Activated T-cell treated with anti-CD3 and anti-CD28 coated beads, Interleukin-2, amount 50 U/mL, for 4 hours (primary cell): Measurements from ENCODE around the gene SELENOI. TPM values are rescaled to one million over a fixed set of nuclear protein-coding genes. Genes with fewer than 3 reads are reported as not detected.
"Not testable (repeated sequence)": the region's sequence is repeated elsewhere in the genome, so short reads cannot be mapped to it uniquely, and the experiment has no call there.

Source experiments
- ATAC-seq, 2 donors: fragments of 200-7000 bp; cut with Tn5 transposase; one replicate each; pipeline ENCODE4 v1.10.0; 2021
- DNase-seq: peaks from one replicate; pipeline ENCODE4 v3.0.0-alpha.2; 2020
- H3K27me3 Mint-ChIP-seq: one replicate; pipeline ENCODE4 v1.8.0; 2021; ENCODE audit warnings: low read depth, mixed read lengths
- H3K36me3 Mint-ChIP-seq: one replicate; pipeline ENCODE4 v1.8.0; 2022; ENCODE audit warnings: mixed read lengths; ENCODE audit not compliant: insufficient read depth
- H3K4me1 Mint-ChIP-seq: one replicate; pipeline ENCODE4 v1.8.0; 2021; ENCODE audit warnings: low read depth, mixed read lengths
- H3K4me3 Mint-ChIP-seq: one replicate; pipeline ENCODE4 v1.8.0; 2021; ENCODE audit warnings: mild to moderate bottlenecking, moderate library complexity, mixed read lengths
- H3K9me3 Mint-ChIP-seq: one replicate; pipeline ENCODE4 v1.8.0; 2021; ENCODE audit warnings: mixed read lengths
- total RNA-seq, 3 donors: library from RNA; stranded (reverse); gene quantifications; one replicate each; pipeline ENCODE4 v1.2.1, GENCODE V29; 2021

SELENOI gene
- total RNA-seq, 3 donors from 2014 or later: 73.5 to 76.2 (median 76.0) TPM

DNA sequence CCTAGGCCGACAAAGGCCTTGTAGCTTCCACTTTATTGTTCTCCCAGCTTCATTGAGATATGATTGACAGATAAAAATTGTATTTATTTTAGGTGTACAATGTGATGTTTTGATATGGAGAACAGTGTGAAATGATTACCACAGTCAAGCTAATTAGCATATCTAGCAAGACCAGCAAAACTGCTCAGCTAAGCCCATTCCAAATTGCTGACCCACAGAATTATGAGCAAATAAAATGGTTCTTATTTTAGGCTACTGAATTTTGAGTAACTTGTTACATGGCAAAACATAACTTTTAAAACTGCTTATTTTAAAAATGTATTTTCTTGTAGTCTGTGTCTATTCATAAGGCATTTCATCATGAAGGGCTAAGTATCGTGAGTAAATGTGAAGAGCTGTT lies 8.6 kb upstream of the SELENOI start:
- Mint-ChIP-seq H3K9me3 (no peaks in the 10 kb centered on the region), H3K27me3 (no peaks in the 10 kb centered on the region), H3K4me3 (no peak overlapping the region), H3K36me3 (no peaks in the 10 kb centered on the region), H3K4me1 (peaks cover 5% of the 10 kb centered on the region)
- ATAC-seq (no peak), DNase-seq (no peak)

DNA sequence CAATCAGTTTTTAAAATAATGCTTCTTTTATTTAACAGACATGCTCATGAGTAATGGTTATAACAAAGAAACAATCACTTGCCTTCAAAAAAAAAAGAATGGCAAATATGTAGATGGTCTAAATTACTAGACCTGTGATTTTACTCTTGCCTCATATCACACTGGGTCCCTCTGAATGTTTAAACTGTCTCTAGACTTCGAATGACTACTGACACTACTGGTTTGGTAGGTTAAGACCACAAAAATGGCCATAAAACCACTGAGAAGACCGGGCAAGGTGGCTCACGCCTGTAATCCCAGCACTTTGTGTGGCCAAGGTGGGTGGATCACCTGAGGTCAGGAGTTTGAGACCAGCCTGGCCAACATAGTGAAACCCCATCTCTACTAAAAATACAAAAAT lies 5.1 kb upstream of the SELENOI start:
- Mint-ChIP-seq H3K36me3 (no peaks in the 10 kb centered on the region), H3K4me3 (no peak overlapping the region), H3K4me1 (peaks cover 9% of the 10 kb centered on the region), H3K9me3 (no peaks in the 10 kb centered on the region), H3K27me3 (no peaks in the 10 kb centered on the region)
- no peak for DNase-seq
- ATAC-seq: no peak

DNA sequence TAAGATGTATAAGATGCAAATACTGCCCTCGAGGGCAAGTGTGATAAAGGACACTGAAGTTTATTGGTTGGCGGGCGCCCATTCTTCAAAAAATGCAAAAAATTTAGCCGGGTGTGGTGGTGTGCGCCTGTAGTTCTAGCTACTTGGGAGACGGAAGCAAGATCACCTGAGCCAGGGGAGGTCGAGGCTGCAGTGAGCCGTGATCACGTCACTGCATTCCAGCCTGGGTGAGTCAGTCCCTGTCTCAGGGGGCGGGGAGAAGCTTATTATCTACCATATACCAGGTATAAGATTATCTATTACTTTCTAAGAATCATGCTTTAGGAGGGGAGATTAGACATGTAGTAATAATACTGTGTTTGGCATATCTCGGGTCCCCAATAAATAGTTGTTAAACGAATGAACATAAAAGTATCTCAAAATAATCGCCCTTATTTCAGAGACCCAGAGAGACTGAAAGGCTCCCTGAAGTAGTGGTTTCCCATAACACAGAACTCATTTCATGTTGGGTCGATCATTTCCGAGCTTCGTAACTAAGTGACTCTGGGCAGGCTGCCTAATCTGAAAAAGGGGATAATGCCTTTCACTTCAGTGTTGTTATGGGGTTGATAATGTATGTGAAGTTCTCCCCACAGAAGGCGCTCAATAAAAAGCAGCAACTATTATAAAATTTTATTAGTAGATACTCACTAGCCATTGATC lies 1.2 kb upstream of the SELENOI start:
- H3K9me3 Mint-ChIP-seq: no peaks in the 10 kb centered on the region
- peaks cover 3% of the 10 kb centered on the region for H3K36me3 Mint-ChIP-seq
- H3K4me1 Mint-ChIP-seq: peaks cover 26% of the 10 kb centered on the region
- DNase-seq (peak; percentile 32), ATAC-seq (no peak)
- no peaks in the 10 kb centered on the region for H3K27me3 Mint-ChIP-seq
- peak overlapping the region; percentile 98 for H3K4me3 Mint-ChIP-seq

DNA sequence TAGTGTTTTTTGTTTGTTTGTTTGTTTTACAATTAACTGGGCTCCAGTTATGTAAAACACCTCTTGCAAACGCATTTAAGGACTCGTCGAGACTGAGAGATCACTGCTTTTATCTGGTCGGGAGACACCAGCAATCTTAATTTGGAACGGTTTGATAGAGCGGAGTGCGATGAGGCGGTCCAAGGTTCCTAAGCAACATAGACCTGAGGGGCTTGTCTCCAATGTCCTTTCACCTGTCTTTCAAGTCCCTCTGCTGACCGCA lies 729 bp upstream of the SELENOI start:
- H3K4me3 Mint-ChIP-seq: peak overlapping the region; percentile 98
- H3K36me3 Mint-ChIP-seq: peaks cover 3% of the 10 kb centered on the region
- H3K27me3 Mint-ChIP-seq: no peaks in the 10 kb centered on the region
- peaks cover 26% of the 10 kb centered on the region for H3K4me1 Mint-ChIP-seq
- ATAC-seq (no peak), DNase-seq (no peak)
- no peaks in the 10 kb centered on the region for H3K9me3 Mint-ChIP-seq

DNA sequence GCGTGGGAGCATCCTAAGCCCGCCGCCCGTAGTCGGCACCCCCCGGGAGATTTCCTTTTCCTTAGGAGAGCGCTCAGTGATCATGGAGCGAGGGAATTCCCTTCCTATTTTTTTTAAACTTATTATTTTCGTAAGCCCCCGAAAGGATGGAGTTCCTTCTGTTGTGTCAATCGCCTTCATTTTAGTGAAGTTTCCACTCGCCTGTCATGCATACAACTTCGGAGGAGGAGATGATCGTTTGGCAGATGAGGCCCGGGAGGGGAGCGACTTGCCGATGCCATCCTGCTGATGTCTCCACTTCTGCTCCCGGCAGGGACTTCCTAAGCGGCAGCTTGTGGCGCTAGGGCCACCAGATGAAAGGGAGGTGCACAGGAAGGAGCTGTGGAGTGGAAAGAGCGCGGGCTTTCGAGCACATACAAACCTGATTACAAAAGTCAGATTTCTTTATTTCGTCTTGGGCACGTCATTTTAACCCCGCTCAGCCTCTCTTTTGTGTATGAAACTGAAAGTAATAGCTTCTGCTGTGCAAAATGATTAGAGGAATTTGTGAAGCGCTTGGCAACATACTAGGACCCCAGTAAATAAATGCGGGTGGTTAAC lies 611 bp downstream of the SELENOI start, which contains the start of gene ADGRF3:
TSS of gene ADGRF3 (minus strand) at position 336 of the 600 bp plus-strand sequence. CDS start 555 bp downstream, outside the sequence.
- H3K9me3 Mint-ChIP-seq: no peaks in the 10 kb centered on the region
- peaks cover 31% of the 10 kb centered on the region for H3K4me1 Mint-ChIP-seq
- H3K27me3 Mint-ChIP-seq: no peaks in the 10 kb centered on the region
- peak; percentile 49 for DNase-seq
- H3K36me3 Mint-ChIP-seq: peaks cover 10% of the 10 kb centered on the region
- ATAC-seq: peak; percentile 6 to 20
- peak within 1 kb of the TSS; percentile 98 for H3K4me3 Mint-ChIP-seq

DNA sequence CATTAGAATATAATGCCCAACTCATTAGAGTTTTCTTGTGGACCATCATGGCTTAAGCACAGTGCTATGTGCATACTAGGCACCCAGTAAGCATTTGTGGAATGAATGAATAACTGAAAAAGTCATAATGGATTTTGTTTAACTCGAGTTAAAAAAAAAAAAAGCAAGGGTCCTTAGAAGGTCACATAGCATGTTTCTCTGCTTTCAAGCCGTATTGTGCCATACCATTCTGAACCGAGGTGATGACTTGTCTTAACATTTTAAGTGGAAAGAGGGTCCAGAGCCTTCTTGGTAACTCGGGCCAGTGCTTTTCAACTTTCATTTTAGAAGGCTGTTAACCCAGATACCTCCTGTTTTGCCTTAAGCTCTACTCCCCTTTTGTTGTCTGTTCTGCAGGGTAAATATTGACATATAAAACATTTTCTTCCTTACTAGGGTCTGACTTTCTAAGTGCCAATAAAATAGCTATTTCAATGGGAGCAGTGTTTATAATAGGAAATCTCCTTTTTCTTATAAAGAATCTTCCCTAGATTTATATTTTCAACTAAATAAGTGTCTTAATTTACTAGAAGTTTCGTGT lies 1.4 kb downstream of the SELENOI start:
- no peak for DNase-seq
- Mint-ChIP-seq H3K4me3 (peak overlapping the region; percentile 98), H3K36me3 (peaks cover 10% of the 10 kb centered on the region), H3K4me1 (peaks cover 33% of the 10 kb centered on the region), H3K9me3 (no peaks in the 10 kb centered on the region), H3K27me3 (no peaks in the 10 kb centered on the region)
- no peak for ATAC-seq

DNA sequence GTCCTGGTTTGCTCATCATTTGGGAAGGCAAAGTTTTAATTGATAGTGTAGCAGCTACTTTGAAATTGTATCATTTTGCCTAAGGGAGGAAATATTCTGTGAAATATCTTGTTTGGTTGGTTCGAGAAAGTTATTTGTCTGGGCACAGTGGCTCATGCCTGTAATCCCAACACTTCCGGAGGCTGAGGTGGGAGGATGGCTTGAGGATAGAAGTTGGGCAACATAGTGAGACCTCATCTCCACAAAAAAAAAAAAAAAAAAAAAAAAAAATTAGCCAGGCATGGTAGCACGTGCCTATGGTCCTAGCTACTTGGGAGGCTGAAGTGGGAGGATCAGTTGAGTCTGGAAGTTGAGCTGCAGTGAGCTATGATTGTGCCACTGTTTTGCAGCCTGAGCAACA lies 3.7 kb downstream of the SELENOI start:
- no peaks in the 10 kb centered on the region for H3K9me3 Mint-ChIP-seq
- H3K36me3 Mint-ChIP-seq: peaks cover 13% of the 10 kb centered on the region
- peaks cover 35% of the 10 kb centered on the region for H3K4me1 Mint-ChIP-seq
- ATAC-seq: no peak
- no peak overlapping the region for H3K4me3 Mint-ChIP-seq
- no peaks in the 10 kb centered on the region for H3K27me3 Mint-ChIP-seq
- DNase-seq: no peak

DNA sequence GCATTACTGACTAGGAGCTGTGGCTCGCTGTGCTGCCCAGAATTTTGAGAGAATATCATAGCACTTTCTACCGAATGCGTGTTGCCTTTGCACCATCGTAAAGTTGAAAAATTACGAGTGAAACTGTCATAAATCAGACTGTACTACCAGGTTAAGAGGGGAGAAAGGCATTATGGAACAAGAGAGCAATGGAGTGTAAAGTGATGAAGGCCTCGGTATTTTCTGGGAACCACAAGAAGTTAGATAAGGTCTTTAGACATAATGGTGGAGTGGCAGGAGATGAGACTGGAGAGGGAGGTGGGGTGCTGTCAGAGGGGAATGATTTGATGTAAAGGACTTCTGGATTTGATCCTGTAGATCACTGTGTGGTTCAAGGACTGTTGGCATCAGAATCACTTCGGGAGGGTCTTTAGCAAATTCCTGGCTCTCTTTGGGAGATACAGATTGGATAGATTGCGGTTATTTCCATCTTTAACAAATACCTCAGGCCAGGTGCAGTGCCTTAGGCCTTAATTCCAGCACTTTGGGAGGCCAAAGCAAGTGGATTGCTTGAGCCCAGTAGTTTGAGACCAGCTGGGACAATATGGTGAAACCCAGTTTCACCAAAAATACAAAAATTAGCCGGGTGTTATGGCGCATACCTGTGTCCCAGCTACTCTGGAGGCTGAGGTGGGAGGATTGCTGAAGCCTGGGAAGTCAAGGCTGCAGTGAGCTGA lies 5.6 kb downstream of the SELENOI start:
- Mint-ChIP-seq H3K36me3 (peaks cover 17% of the 10 kb centered on the region), H3K4me3 (no peak overlapping the region), H3K27me3 (no peaks in the 10 kb centered on the region), H3K4me1 (peaks cover 49% of the 10 kb centered on the region), H3K9me3 (no peaks in the 10 kb centered on the region)
- DNase-seq: no peak
- ATAC-seq: no peak

DNA sequence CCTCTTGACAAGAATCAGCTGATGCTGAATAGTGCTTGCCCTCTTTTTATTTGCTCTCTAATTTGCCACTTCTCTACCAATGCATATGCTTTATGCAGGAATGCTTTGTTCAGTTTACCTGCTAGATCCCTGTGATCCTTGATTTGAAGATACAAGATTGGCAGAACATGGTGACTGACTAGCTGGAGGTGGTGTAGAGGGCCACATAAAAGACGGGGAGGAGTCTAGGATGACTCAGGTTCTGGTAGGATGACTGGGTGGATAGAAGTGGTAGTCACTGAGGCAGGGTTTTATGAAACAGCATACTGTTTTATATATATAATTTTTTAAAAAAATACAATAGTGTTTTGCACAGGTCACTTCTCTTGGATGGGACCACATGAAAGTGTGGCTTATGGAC lies 6.9 kb downstream of the SELENOI start:
- peak; percentile 11 for DNase-seq
- H3K36me3 Mint-ChIP-seq: peaks cover 19% of the 10 kb centered on the region

DNA sequence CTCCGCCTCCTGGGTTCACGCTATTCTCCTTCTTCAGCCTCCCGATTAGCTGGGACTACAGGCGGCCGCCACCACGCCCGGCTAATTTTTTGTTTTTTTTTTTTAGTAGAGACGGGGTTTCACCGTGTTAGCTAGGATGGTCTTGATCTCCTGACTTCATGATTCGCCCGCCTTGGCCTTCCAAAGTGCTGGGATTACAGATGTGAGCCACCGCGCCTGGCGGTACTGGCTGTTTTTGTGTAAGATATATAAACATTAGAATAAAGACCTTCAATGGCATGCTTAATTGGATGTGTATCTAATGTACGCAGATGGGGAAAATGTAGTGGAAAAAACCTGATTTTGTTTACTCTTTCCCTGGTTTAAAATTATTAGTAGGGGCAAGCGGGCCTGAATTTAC lies 8.5 kb downstream of the SELENOI start:
- H3K9me3 Mint-ChIP-seq, H3K27me3 Mint-ChIP-seq, H3K4me3 Mint-ChIP-seq, ATAC-seq, DNase-seq: not testable (repeated sequence)
- Mint-ChIP-seq H3K36me3 (peaks cover 24% of the 10 kb centered on the region), H3K4me1 (peaks cover 57% of the 10 kb centered on the region)

More for the DNA sequence above, 6.9 kb downstream of the SELENOI start:
- H3K9me3 Mint-ChIP-seq: no peaks in the 10 kb centered on the region
- no peaks in the 10 kb centered on the region for H3K27me3 Mint-ChIP-seq
- H3K4me3 Mint-ChIP-seq: no peak overlapping the region
- peaks cover 54% of the 10 kb centered on the region for H3K4me1 Mint-ChIP-seq
- ATAC-seq: peak; percentile 99

DNA sequence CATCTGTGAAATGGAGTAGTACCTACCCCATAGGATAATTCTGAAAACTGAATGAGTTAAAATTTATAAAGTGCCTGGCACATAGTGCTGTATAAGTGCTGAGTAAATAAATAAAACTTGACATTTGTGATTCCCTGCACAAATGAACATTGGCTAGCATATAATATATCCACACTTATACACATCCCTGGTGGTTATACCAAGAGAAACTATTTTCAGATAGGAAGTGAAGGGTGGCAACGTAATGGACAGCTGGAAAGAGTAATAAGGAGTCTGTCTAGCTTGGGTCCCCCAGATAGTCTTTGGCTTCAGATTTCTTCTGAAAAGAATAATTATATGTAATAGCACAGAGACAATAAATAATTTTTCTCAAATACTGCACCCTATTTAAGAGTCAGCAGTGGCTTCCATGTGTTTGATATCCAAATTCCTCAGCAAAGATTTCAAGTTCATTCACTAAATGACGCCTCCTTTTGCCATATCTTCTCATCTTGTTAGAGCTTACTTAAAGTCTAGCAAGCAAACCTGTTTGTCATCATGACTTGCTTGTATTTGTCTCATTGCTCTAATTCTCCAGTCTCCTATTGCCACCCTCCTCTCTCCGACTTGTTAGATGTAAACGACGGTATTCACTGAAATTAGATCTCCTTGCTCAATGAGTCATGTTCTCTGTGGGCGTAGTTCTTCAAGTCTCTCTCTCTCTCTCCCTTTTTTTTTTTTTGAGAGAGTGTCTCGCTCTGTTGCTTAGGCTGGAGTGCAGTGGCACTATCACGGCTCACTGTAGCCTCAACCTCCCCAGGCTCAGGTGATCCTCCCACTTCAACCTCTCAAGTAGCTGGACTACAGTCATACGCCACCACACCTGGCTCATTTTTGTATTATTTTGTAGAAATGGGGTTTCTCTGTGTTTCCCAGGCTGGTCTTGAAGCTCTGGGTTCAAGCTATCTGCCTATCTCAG lies 9.4 kb downstream of the SELENOI start:
- ATAC-seq (peak; percentile 29 to 38), DNase-seq (no peak)
- H3K27me3 Mint-ChIP-seq: no peaks in the 10 kb centered on the region
- no peak overlapping the region for H3K4me3 Mint-ChIP-seq
- H3K36me3 Mint-ChIP-seq: peaks cover 27% of the 10 kb centered on the region
- H3K4me1 Mint-ChIP-seq: peaks cover 62% of the 10 kb centered on the region
- no peaks in the 10 kb centered on the region for H3K9me3 Mint-ChIP-seq

DNA sequence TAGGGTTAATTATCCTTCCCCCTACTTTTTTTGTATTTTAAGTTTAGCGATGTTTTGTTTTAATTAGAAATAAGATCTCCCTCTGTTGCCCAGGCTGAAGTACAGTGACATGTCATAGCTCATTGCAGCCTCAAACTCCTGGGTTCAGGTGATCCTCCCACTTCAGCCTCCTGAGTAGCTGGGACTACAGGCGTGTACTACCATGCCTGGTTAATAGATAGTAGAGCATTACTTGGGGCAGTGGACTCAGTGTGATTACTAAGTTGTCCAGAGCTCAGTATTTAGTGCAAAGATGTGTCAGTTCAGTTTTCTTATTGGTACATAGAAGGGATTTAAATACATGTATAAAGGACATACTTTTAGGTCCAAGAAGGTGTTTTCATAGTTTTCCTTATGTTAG lies 10.2 kb downstream of the SELENOI start:
- ATAC-seq: no peak
- Mint-ChIP-seq H3K9me3 (no peaks in the 10 kb centered on the region), H3K4me1 (peaks cover 63% of the 10 kb centered on the region), H3K4me3 (no peak overlapping the region), H3K27me3 (no peaks in the 10 kb centered on the region), H3K36me3 (peaks cover 24% of the 10 kb centered on the region)
- DNase-seq: no peak

DNA sequence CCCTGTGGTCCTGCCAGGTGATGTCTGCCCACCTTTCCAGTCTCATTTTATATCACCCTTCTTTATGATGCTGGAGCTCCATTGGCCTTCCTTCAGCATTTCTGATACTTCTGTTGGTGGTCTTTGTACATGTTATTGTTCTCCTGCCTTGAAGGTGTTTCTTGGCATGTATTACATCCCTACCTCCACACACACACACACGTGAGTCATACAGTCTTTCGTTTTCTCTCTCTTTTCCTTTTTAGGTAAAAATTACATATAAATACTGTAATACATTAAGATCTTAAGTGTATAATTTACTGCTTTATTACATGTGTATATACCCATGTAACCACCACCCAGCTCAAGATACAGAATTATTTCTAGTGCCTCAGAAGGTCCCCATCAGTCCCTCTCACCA lies 10.8 kb downstream of the SELENOI start:
- no peak for DNase-seq
- Mint-ChIP-seq H3K9me3 (no peaks in the 10 kb centered on the region), H3K36me3 (peaks cover 20% of the 10 kb centered on the region), H3K4me1 (peaks cover 59% of the 10 kb centered on the region), H3K4me3 (no peak overlapping the region), H3K27me3 (no peaks in the 10 kb centered on the region)
- no peak for ATAC-seq
